Vagina (tissue), 2 donors: ENCODE data around the gene MCCC1. TPM values are rescaled to one million over a fixed set of nuclear protein-coding genes. Genes with fewer than 3 reads are reported as not detected.

Experiments
- DNase-seq, 2 donors: peaks; one replicate each; pipeline ENCODE4 v3.0.0-alpha.2; 2017; ENCODE audit errors: extremely low spot score in 2 of 2
- H3K27ac ChIP-seq: fragments of 200-600 bp; sonication (generic); one replicate; pipeline ENCODE4 v1.5.1; 2019
- H3K27me3 ChIP-seq: fragments of 200-600 bp; sonication (generic); one replicate; pipeline ENCODE4 v1.5.1; 2019
- H3K36me3 ChIP-seq, 2 donors: fragments of 200-600 bp; sonication (generic); one replicate each; pipeline ENCODE4 v1.5.1; 2017 to 2019
- H3K4me1 ChIP-seq: fragments of 200-600 bp; sonication (generic); one replicate; pipeline ENCODE4 v1.5.1; 2019
- H3K4me3 ChIP-seq, 2 donors: fragments of 200-600 bp; sonication (generic); 1 replicate in 1 of 2; 2 replicates in 1 of 2; pipeline ENCODE4 v1.5.1; 2016 to 2019
- H3K9me3 ChIP-seq: fragments of 200-600 bp; sonication (generic); one replicate; pipeline ENCODE4 v1.5.1; 2019
- CTCF ChIP-seq, 3 experiments: fragments of 450-650 bp in 2 of 3; fragments of 200-600 bp in 1 of 3; sonication (generic) in 1 of 3; IDR thresholded peaks; one replicate each; pipeline ENCODE4 v1.5.1; 2017 to 2019; ENCODE audit warnings: antibody characterized with exemption in 3 of 3, mild to moderate bottlenecking in 2 of 3, moderate library complexity in 2 of 3
- POLR2A ChIP-seq, 2 donors: fragments of 450-650 bp; IDR thresholded peaks; one replicate each; pipeline ENCODE4 v1.6.1; 2017; ENCODE audit warnings: antibody characterized with exemption in 2 of 2, mild to moderate bottlenecking in 2 of 2, moderate library complexity in 2 of 2
- POLR2AphosphoS5 ChIP-seq, 2 donors: sonication (generic); formaldehyde crosslinking; IDR thresholded peaks; one replicate each; pipeline ENCODE4 v1.9.0; 2017; ENCODE audit warnings: antibody characterized with exemption in 2 of 2, mild to moderate bottlenecking in 2 of 2, low read depth in 1 of 2; ENCODE audit not compliant: insufficient read depth in 1 of 2
- intact Hi-C: fragments of 100-400 bp; cut with DNase I; formaldehyde crosslinking; loops from one replicate; pipeline ENCODE4 v1.15.1; 2023
- total RNA-seq: library from RNA; depleted of rRNA; stranded (reverse); fragments of >200 nt; gene quantifications from one replicate; pipeline ENCODE4 v1.2.3, GENCODE V29; 2016

Gene MCCC1
- total RNA-seq, 1 donor from 2014 or later = 47.4 TPM

GRCh38 chr3:183038221-183038620 is 61.1 kb downstream of the MCCC1 start:
- no peak for DNase-seq
- peaks cover 0 to 64% of the 10 kb centered on the region in 2 donors for H3K36me3 ChIP-seq
- no peaks in the 10 kb centered on the region for H3K27me3 ChIP-seq
- H3K27ac ChIP-seq = no peak overlapping the region
- no peaks in the 10 kb centered on the region for H3K4me1 ChIP-seq
- intact Hi-C loops = no loop called here
- no peak overlapping the region for H3K4me3 ChIP-seq
- TF ChIP-seq POLR2A (IDR thresholded peaks at IDR 0.05) = no peak
- no peak for TF ChIP-seq CTCF (IDR thresholded peaks at IDR 0.05)
- TF ChIP-seq POLR2AphosphoS5 (IDR thresholded peaks at IDR 0.05; ENCODE audit: insufficient read depth in 1 of 2, low read depth in 1 of 2) = no peak
- no peaks in the 10 kb centered on the region for H3K9me3 ChIP-seq

- no peak overlapping the region for H3K27ac ChIP-seq
- no peak overlapping the region for H3K4me3 ChIP-seq
- H3K36me3 ChIP-seq = peaks cover 0 to 71% of the 10 kb centered on the region in 2 donors
These were observed 65.5 kb downstream of the MCCC1 start for GRCh38 chr3:183033746-183034145.

GRCh38 chr3:183032880-183033555 is 66.3 kb downstream of the MCCC1 start:
- no peak overlapping the region for H3K4me3 ChIP-seq
- no peaks in the 10 kb centered on the region for H3K4me1 ChIP-seq
- TF ChIP-seq POLR2A (IDR thresholded peaks at IDR 0.05) = no peak
- TF ChIP-seq CTCF (IDR thresholded peaks at IDR 0.05) = no peak
- no peak for TF ChIP-seq POLR2AphosphoS5 (IDR thresholded peaks at IDR 0.05; ENCODE audit: insufficient read depth in 1 of 2, low read depth in 1 of 2)
- no peak for DNase-seq
- H3K9me3 ChIP-seq = no peaks in the 10 kb centered on the region
- H3K36me3 ChIP-seq = peaks cover 0 to 71% of the 10 kb centered on the region in 2 donors
- H3K27me3 ChIP-seq = no peaks in the 10 kb centered on the region
- H3K27ac ChIP-seq = no peak overlapping the region
- intact Hi-C loops = no loop called here

More at GRCh38 chr3:183033746-183034145, 65.5 kb downstream of the MCCC1 start:
- Histone ChIP-seq H3K4me1 (no peaks in the 10 kb centered on the region), H3K27me3 (no peaks in the 10 kb centered on the region), H3K9me3 (no peaks in the 10 kb centered on the region)
- no peak for DNase-seq
- TF ChIP-seq POLR2AphosphoS5 (IDR thresholded peaks at IDR 0.05; ENCODE audit: insufficient read depth in 1 of 2, low read depth in 1 of 2) (no peak), POLR2A (IDR thresholded peaks at IDR 0.05) (no peak), CTCF (IDR thresholded peaks at IDR 0.05) (no peak)
- intact Hi-C loops = no loop called here

GRCh38 chr3:183031826-183032225 is 67.5 kb downstream of the MCCC1 start:
- TF ChIP-seq POLR2AphosphoS5 (IDR thresholded peaks at IDR 0.05; ENCODE audit: insufficient read depth in 1 of 2, low read depth in 1 of 2) (no peak), POLR2A (IDR thresholded peaks at IDR 0.05) (no peak), CTCF (IDR thresholded peaks at IDR 0.05) (no peak)
- intact Hi-C loops = no loop called here
- Histone ChIP-seq H3K9me3 (no peaks in the 10 kb centered on the region), H3K27me3 (no peaks in the 10 kb centered on the region), H3K36me3 (peaks cover 0 to 61% of the 10 kb centered on the region in 2 donors), H3K27ac (no peak overlapping the region), H3K4me1 (no peaks in the 10 kb centered on the region), H3K4me3 (no peak overlapping the region)
- no peak for DNase-seq

DNA sequence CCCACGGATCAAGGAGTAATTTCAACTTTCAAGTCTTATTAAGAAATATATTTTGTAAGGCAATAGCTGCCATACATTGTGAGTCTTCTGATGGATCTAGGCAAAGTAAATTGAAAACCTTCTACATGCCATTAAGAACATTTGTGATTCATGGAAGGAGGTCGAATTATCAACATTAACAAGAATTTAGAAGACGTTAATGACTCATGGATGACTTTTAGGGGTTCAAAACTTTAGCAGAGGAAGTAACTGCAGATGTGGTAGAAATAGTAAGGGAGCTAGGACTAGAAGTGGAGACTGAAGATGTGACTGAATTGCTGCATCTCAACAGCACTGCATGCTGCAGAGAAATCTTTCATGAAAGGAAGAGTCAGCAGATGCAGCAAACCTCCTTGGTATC is 70.9 kb downstream of the MCCC1 start:
- intact Hi-C loops = no loop called here
- Histone ChIP-seq H3K4me1 (no peaks in the 10 kb centered on the region), H3K27ac (no peak overlapping the region), H3K4me3 (no peak overlapping the region), H3K36me3 (peaks cover 0 to 49% of the 10 kb centered on the region in 2 donors), H3K9me3 (no peaks in the 10 kb centered on the region), H3K27me3 (no peaks in the 10 kb centered on the region)
- TF ChIP-seq POLR2AphosphoS5 (IDR thresholded peaks at IDR 0.05; ENCODE audit: insufficient read depth in 1 of 2, low read depth in 1 of 2) (no peak), CTCF (IDR thresholded peaks at IDR 0.05) (no peak), POLR2A (IDR thresholded peaks at IDR 0.05) (no peak)
- DNase-seq = no peak
